Rectal smooth muscle tissue (tissue), 1 donor: Measurements from ENCODE around the gene PRPF31.

Source experiments
- H3K27ac ChIP-seq: one replicate; pipeline ENCODE4 v1.7.0; 2013; ENCODE audit warnings: low read depth, low read length, inconsistent platforms
- H3K27me3 ChIP-seq: one replicate; pipeline ENCODE4 v1.7.0; 2013; ENCODE audit warnings: low read length; ENCODE audit not compliant: control insufficient read depth, insufficient read depth
- H3K36me3 ChIP-seq: one replicate; pipeline ENCODE4 v1.7.0; 2013; ENCODE audit warnings: low read length; ENCODE audit not compliant: control insufficient read depth, insufficient read depth
- H3K4me1 ChIP-seq: one replicate; pipeline ENCODE4 v1.7.0; 2013; ENCODE audit warnings: low read length; ENCODE audit not compliant: control insufficient read depth, insufficient read depth
- H3K4me3 ChIP-seq: one replicate; pipeline ENCODE4 v1.7.0; 2013; ENCODE audit warnings: low read length
- H3K9ac ChIP-seq: one replicate; pipeline ENCODE4 v1.7.0; 2013; ENCODE audit warnings: low read length

PRPF31 gene

DNA sequence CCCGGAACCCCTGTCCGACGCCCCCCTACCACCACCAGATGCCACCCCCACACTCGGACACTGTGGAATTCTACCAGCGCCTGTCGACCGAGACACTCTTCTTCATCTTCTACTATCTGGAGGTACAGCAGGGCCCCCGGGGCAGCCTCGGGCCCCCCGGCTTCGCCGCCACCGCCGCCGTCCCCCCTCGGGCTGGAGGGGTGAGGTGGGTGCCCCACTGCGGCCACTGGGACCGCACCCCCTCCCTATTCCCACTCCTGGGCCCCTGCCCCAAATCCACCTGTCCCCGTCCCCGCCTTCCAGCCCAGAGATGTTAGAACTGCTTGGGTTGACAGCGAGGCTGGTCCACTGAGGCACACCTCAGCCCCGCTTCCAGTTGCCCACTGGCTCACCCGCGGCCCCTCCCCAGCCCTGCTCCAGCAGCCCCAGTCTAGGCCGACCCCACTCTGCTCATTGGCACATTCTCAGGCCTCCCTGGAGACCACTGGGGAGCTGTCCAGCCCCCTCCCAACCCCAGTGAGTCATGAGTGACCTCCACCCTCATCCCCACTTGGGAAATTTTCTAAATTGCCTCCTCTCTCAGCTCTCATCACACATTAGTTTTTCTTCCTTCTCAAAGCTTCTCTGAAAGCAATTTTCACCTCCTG lies 37.4 kb downstream of the PRPF31 start:
- Histone ChIP-seq H3K4me1 (no peaks in the 10 kb centered on the region), H3K27ac (no peak overlapping the region), H3K4me3 (no peak overlapping the region), H3K9ac (no peak overlapping the region), H3K36me3 (peaks cover 63% of the 10 kb centered on the region), H3K27me3 (no peaks in the 10 kb centered on the region)

- H3K27me3 ChIP-seq, result no peaks in the 10 kb centered on the region
- H3K4me3 ChIP-seq, result no peak overlapping the region
- H3K9ac ChIP-seq, result no peak overlapping the region
- H3K36me3 ChIP-seq, result peaks cover 62% of the 10 kb centered on the region
- H3K4me1 ChIP-seq, result peaks cover 5% of the 10 kb centered on the region
- H3K27ac ChIP-seq, result no peak overlapping the region
Measured at GRCh38 chr19:54153731-54154326, 38.3 kb downstream of the PRPF31 start.

GRCh38 chr19:54154603-54155345 lies 39.2 kb downstream of the PRPF31 start:
- H3K27me3 ChIP-seq, result no peaks in the 10 kb centered on the region
- peaks cover 53% of the 10 kb centered on the region for H3K36me3 ChIP-seq
- no peak overlapping the region for H3K9ac ChIP-seq
- H3K27ac ChIP-seq, result no peak overlapping the region
- peaks cover 8% of the 10 kb centered on the region for H3K4me1 ChIP-seq
- no peak overlapping the region for H3K4me3 ChIP-seq

- no peak overlapping the region for H3K27ac ChIP-seq
- peaks cover 48% of the 10 kb centered on the region for H3K36me3 ChIP-seq
- no peak overlapping the region for H3K9ac ChIP-seq
Measured at GRCh38 chr19:54155694-54156093, 40.1 kb downstream of the PRPF31 start.

DNA sequence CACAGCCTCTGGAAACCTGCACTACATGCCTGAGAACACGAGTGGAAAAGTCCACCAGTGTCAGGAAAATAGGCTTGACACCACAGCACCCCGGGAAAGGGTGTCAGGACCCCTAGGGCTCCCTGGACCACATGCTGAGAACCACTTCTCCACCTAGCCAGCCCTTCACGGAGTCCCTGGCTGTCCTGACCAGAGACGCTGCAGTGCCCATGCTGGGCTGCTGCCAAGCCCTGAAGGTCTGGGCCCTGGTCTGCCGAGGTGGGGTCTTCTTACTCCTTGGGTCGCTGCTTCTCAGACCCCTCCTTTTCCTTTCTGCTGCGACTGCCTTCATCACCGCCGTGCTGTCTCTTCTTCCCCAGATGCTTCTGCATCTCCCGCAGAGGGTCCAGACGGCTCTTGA lies 40.9 kb downstream of the PRPF31 start:
- Histone ChIP-seq H3K4me3 (no peak overlapping the region), H3K36me3 (peaks cover 44% of the 10 kb centered on the region), H3K9ac (no peak overlapping the region), H3K27ac (no peak overlapping the region), H3K4me1 (peaks cover 15% of the 10 kb centered on the region), H3K27me3 (no peaks in the 10 kb centered on the region)

More at GRCh38 chr19:54155694-54156093, 40.1 kb downstream of the PRPF31 start:
- peaks cover 14% of the 10 kb centered on the region for H3K4me1 ChIP-seq
- no peak overlapping the region for H3K4me3 ChIP-seq
- H3K27me3 ChIP-seq, result no peaks in the 10 kb centered on the region

DNA sequence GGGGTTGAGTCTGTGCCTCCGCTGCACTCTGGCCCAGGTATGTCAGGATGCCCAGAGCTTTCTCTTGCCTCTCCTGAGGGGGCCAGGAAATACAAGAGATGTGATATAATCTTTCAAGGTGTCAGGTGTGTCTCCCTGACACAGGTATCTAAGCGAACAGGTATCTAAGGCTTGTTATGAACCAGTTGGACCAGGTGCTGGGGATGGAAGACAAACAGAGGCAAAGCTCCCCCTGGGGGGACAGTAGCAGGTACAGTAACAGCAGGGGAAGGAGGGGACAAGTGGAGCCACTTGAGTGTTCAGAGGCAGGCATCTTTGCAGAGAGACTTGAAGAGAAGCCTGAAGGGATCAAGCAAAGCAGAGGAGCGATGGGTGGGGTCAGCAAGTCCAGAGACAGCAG lies 41.4 kb downstream of the PRPF31 start:
- Histone ChIP-seq H3K9ac (no peak overlapping the region), H3K4me1 (peaks cover 15% of the 10 kb centered on the region), H3K27me3 (no peaks in the 10 kb centered on the region), H3K27ac (no peak overlapping the region), H3K4me3 (no peak overlapping the region), H3K36me3 (peaks cover 40% of the 10 kb centered on the region)

DNA sequence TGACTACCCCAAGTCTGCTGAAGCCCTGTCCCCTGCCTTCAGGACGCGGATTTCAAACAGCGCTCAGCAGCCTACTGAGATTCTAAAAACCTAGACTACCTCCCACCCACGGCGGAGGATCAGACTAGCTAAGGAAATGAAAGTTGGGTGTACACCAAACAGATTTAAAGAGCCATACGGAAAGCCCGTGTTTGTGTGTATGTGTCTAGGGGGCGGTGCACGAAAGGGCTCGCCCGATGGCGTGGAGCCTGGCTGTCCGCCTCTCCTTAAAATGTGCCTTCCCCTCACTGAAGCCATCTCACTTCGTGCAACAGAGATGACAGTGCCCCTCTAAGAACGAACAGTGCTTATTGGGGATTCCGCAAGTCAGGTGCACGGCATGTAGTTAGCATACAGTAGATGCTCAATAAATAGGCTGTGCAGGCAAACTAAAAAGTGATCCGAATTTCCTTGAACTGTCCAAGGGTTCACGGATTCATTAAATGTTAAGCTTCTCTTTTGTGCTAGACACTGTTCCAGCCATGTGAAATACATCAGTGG lies 43.3 kb downstream of the PRPF31 start:
- peaks cover 15% of the 10 kb centered on the region for H3K4me1 ChIP-seq
- no peaks in the 10 kb centered on the region for H3K27me3 ChIP-seq
- peak overlapping the region; percentile 97 for H3K27ac ChIP-seq
- H3K4me3 ChIP-seq, result peak overlapping the region; percentile 91
- H3K36me3 ChIP-seq, result peaks cover 28% of the 10 kb centered on the region
- H3K9ac ChIP-seq, result peak overlapping the region; percentile 83

- Histone ChIP-seq H3K36me3 (peaks cover 24% of the 10 kb centered on the region), H3K4me3 (peak within 1 kb of the TSS; percentile 91), H3K27ac (peak within 1 kb of the TSS; percentile 97), H3K4me1 (peaks cover 15% of the 10 kb centered on the region), H3K9ac (peak within 1 kb of the TSS; percentile 83), H3K27me3 (peaks cover 3% of the 10 kb centered on the region)
Measured at GRCh38 chr19:54159352-54160181, 44.0 kb downstream of the PRPF31 start, which contains the start of gene LENG1. LENG1 (minus strand) TSS chr19:54159721; CDS start chr19:54159695, 26 bp downstream.

- Histone ChIP-seq H3K27ac (peak overlapping the region; percentile 77), H3K27me3 (peaks cover 3% of the 10 kb centered on the region), H3K4me3 (peak overlapping the region; percentile 73), H3K9ac (peak overlapping the region; percentile 20), H3K36me3 (peaks cover 19% of the 10 kb centered on the region), H3K4me1 (peaks cover 15% of the 10 kb centered on the region)
Measured at GRCh38 chr19:54160182-54160811, 44.7 kb downstream of the PRPF31 start.

- Histone ChIP-seq H3K9ac (no peak overlapping the region), H3K27ac (peak overlapping the region; percentile 77), H3K4me1 (peaks cover 15% of the 10 kb centered on the region), H3K36me3 (peaks cover 16% of the 10 kb centered on the region), H3K4me3 (peak overlapping the region; percentile 73), H3K27me3 (peaks cover 3% of the 10 kb centered on the region)
Measured at GRCh38 chr19:54160854-54161253, 45.3 kb downstream of the PRPF31 start.

- H3K36me3 ChIP-seq, result peaks cover 2% of the 10 kb centered on the region
- no peak overlapping the region for H3K27ac ChIP-seq
- peak overlapping the region; percentile 64 for H3K4me3 ChIP-seq
- H3K9ac ChIP-seq, result no peak overlapping the region
- H3K4me1 ChIP-seq, result peaks cover 15% of the 10 kb centered on the region
- H3K27me3 ChIP-seq, result peaks cover 3% of the 10 kb centered on the region
Measured at GRCh38 chr19:54162241-54162805, 46.8 kb downstream of the PRPF31 start.
